GM12878 (cell line): ENCODE measurements around the gene PITPNM3. TPM values are rescaled to one million over a fixed set of nuclear protein-coding genes. Genes with fewer than 3 reads are reported as not detected.

Experiments used
- ATAC-seq: fragments of 200-7000 bp; cut with Tn5 transposase; 3 replicates; pipeline ENCODE4 v1.9.1; 2020; ENCODE audit warnings: mild to moderate bottlenecking, moderate library complexity
- BruUV-seq: library from RNA; stranded (reverse); fragments of 400-500 nt; replicated peaks from 2 replicates; lab custom pipeline; 2021; lab: Mats Ljungman, UMichigan
- CTCF ChIA-PET: fragments of 300-600 bp; sonication (Branson Sonifier 250); formaldehyde crosslinking; extraction: SDS; loops from one replicate; lab custom pipeline; 2021; ENCODE audit warnings: inconsistent platforms; lab: Yijun Ruan, JAX
- POLR2A ChIA-PET: fragments of 350-600 bp; formaldehyde crosslinking; extraction: SDS; loops from one replicate; lab custom pipeline; 2021; ENCODE audit warnings: inconsistent platforms; lab: Charles Lee
- RAD21 ChIA-PET: fragments of 300-600 bp; sonication (Branson Sonifier 250); formaldehyde crosslinking; loops from one replicate; lab custom pipeline; 2023; ENCODE audit warnings: antibody characterized with exemption; ENCODE audit not compliant: unreplicated experiment; lab: Charles Lee
- SMC1A ChIA-PET: fragments of 300-600 bp; sonication (Branson Sonifier 250); formaldehyde crosslinking; loops from one replicate; lab custom pipeline; 2023; ENCODE audit not compliant: unreplicated experiment, uncharacterized antibody; lab: Charles Lee
- DNase-seq: peaks from one replicate; pipeline ENCODE4 v3.0.0-alpha.2; 2011; ENCODE audit warnings: low read depth, low spot score
- FAIRE-seq: peaks from 3 replicates; lab custom pipeline; 2011; peaks lifted over from hg19 to GRCh38; lab: Jason Lieb, UNC
- H2AFZ ChIP-seq: 2 replicates; pipeline ENCODE4 v1.6.0; 2011; ENCODE audit warnings: low read depth, low read length, control low read depth; ENCODE audit not compliant: control insufficient read depth
- H3K27ac ChIP-seq: 2 replicates; pipeline ENCODE4 v1.5.1; 2011; ENCODE audit warnings: control low read depth; ENCODE audit not compliant: control insufficient read depth, insufficient read depth
- H3K27me3 ChIP-seq, 2 experiments: replicated peaks in 1 of 2; 2 replicates each; pipeline versions ENCODE4 v1.6.0 to v1.6.1; 2011; ENCODE audit warnings: low read length in 1 of 2; ENCODE audit not compliant: control insufficient read depth in 2 of 2, insufficient read depth in 2 of 2
- H3K36me3 ChIP-seq, 2 experiments: 2 replicates each; pipeline ENCODE4 v1.5.1; 2011; ENCODE audit warnings: low read length in 1 of 2; ENCODE audit not compliant: control insufficient read depth in 2 of 2, insufficient read depth in 2 of 2
- H3K4me1 ChIP-seq: 2 replicates; pipeline ENCODE4 v1.6.1; 2011; ENCODE audit warnings: mild to moderate bottlenecking, low read length, moderate library complexity, mixed read lengths; ENCODE audit not compliant: control insufficient read depth, insufficient read depth
- H3K4me2 ChIP-seq: 2 replicates; pipeline ENCODE4 v1.6.0; 2011; ENCODE audit warnings: control low read depth; ENCODE audit not compliant: control insufficient read depth, insufficient read depth
- H3K4me3 ChIP-seq: fragments of 200-600 bp; sonication (generic); 2 replicates; pipeline ENCODE4 v1.5.1; 2016
- H3K79me2 ChIP-seq: 2 replicates; pipeline ENCODE4 v1.6.0; 2011; ENCODE audit warnings: low read length; ENCODE audit not compliant: control insufficient read depth, insufficient read depth
- H3K9ac ChIP-seq: 2 replicates; pipeline ENCODE4 v1.8.0; 2011; ENCODE audit warnings: low read length, control low read depth, mixed read lengths; ENCODE audit not compliant: control insufficient read depth, insufficient read depth
- H3K9me3 ChIP-seq: replicated peaks from 3 replicates; pipeline ENCODE4 v1.5.1; 2011; ENCODE audit warnings: mild to moderate bottlenecking, low read length; ENCODE audit not compliant: control insufficient read depth, insufficient read depth
- H4K20me1 ChIP-seq: 2 replicates; pipeline ENCODE4 v1.6.0; 2011; ENCODE audit not compliant: control insufficient read depth, insufficient read depth
- ATF7 ChIP-seq: fragments of 450-650 bp; IDR thresholded peaks from 2 replicates; pipeline ENCODE4 v1.6.1; 2016; ENCODE audit warnings: low read depth, mild to moderate bottlenecking
- BCLAF1 ChIP-seq: fragments of 450-650 bp; IDR thresholded peaks from 2 replicates; pipeline ENCODE4 v1.6.1; 2017; ENCODE audit warnings: antibody characterized with exemption, mild to moderate bottlenecking, moderate library complexity
- CUX1 ChIP-seq: IDR thresholded peaks from 2 replicates; pipeline ENCODE4 v1.6.1; 2012; ENCODE audit warnings: improper control_type of control experiment, low read depth, low read length; ENCODE audit not compliant: insufficient replicate concordance
- FOXM1 ChIP-seq: IDR thresholded peaks from 2 replicates; pipeline ENCODE4 v1.6.1; 2012; ENCODE audit warnings: low read depth, mild to moderate bottlenecking, inconsistent platforms, low read length, moderate library complexity
- JUND ChIP-seq: IDR thresholded peaks from 2 replicates; pipeline ENCODE4 v1.6.1; 2012; ENCODE audit warnings: low read depth, mild to moderate bottlenecking, low read length, improper control_type of control experiment, moderate library complexity
- PBX3 ChIP-seq: IDR thresholded peaks from 2 replicates; pipeline ENCODE4 v1.6.1; 2011; ENCODE audit warnings: mild to moderate bottlenecking, low read depth, low read length, moderate library complexity; ENCODE audit not compliant: insufficient replicate concordance
- PRDM15 ChIP-seq: fragments of 450-650 bp; formaldehyde crosslinking; IDR thresholded peaks from 2 replicates; pipeline ENCODE4 v1.4.0; 2020; ENCODE audit warnings: mild to moderate bottlenecking, moderate library complexity
- RCOR1 ChIP-seq: conservative IDR thresholded peaks from 2 replicates; pipeline ENCODE4 v1.6.1; 2012; ENCODE audit warnings: low read depth, low read length, improper control_type of control experiment
- SUZ12 ChIP-seq: fragments of 200-600 bp; sonication (generic); IDR thresholded peaks from one replicate; pipeline ENCODE4 v1.6.1; 2018; ENCODE audit warnings: antibody characterized with exemption, mild to moderate bottlenecking; ENCODE audit not compliant: unreplicated experiment
- ZNF384 ChIP-seq: IDR thresholded peaks from 2 replicates; pipeline ENCODE4 v1.6.1; 2012; ENCODE audit warnings: low read depth, mild to moderate bottlenecking, low read length, improper control_type of control experiment, borderline replicate concordance
- WGBS: methylation state at CpG from one replicate; pipeline ENCODE4 v1.1.6; 2016; ENCODE audit warnings: low lambda C conversion rate; ENCODE audit not compliant: insufficient replicate concordance, insufficient coverage; ENCODE audit errors: missing lambda C conversion rate; 5-methylcytosine and 5-hydroxymethylcytosine counted together
- in situ Hi-C: fragments of 300-500 bp; cut with MboI; formaldehyde crosslinking; loops from 9 replicates; pipeline ENCODE4 v1.14.3; 2018; ENCODE audit warnings: mixed read lengths
- intact Hi-C: fragments of 100-400 bp; cut with micrococcal nuclease; formaldehyde crosslinking; loops from one replicate; pipeline ENCODE4 v1.14.2; 2022; ENCODE audit not compliant: unreplicated experiment
- polyA plus RNA-seq, 11 experiments: library from polyadenylated mRNA; depleted of rRNA in 4 of 11; unstranded in 6 of 11; stranded (reverse) in 5 of 11; fragments of >200 nt; fragmentation: Nextera tagmentation in 4 of 11; fragmentation: Illumina TruSeq in 1 of 11; extraction: Ambion mirVana in 4 of 11; extraction: Trizol in 1 of 11; gene quantifications; 1 replicate in 1 of 11; 2 replicates in 10 of 11; pipeline versions ENCODE4 v1.2.1 to v1.2.3, GENCODE V29; 2011 to 2016; ENCODE audit warnings: inconsistent platforms in 2 of 11, missing spikeins in 2 of 11, low read depth in 1 of 11
- total RNA-seq, 4 experiments: library from RNA; depleted of rRNA in 3 of 4; stranded (reverse); fragments of >200 nt in 3 of 4; fragmentation: Illumina TruSeq in 1 of 4; extraction: Trizol in 1 of 4; gene quantifications; 2 replicates each; pipeline versions ENCODE4 v1.2.1 to v1.2.3, GENCODE V29; 2013 to 2021

The PITPNM3 gene
- total and polyA plus RNA-seq, 10 of the 15 experiments (the other 5 are each of a cell fraction or from before 2014, with no cell fraction given): 0.02 to 0.49 (median 0.19) TPM; not detected in 1

- in situ Hi-C loops: no loop called here
- TF ChIP-seq SUZ12: no peak
- TF ChIP-seq ATF7: no peak
- no peak for TF ChIP-seq PRDM15 (CRISPR knock-in tag)
- no peak for TF ChIP-seq CUX1
- no peak for TF ChIP-seq BCLAF1
- TF ChIP-seq RCOR1: no peak
- TF ChIP-seq ZNF384: no peak
- TF ChIP-seq PBX3: no peak
- TF ChIP-seq FOXM1: no peak
- no peak for TF ChIP-seq JUND
Measured at GRCh38 chr17:6506679-6507231, 49.6 kb downstream of the PITPNM3 start.

More at GRCh38 chr17:6506679-6507231, 49.6 kb downstream of the PITPNM3 start:
- intact Hi-C loops: no loop called here
- no peaks in the 10 kb centered on the region for H3K9me3 ChIP-seq
- H3K4me3 ChIP-seq: no peak overlapping the region
- no peak overlapping the region for H3K27ac ChIP-seq
- H2AFZ ChIP-seq: no peak overlapping the region
- no peaks in the 10 kb centered on the region for H3K4me1 ChIP-seq
- FAIRE-seq (no peak), DNase-seq (no peak), ATAC-seq (no peak)
- 6% methylated on average over 5 of the region's 5 CpGs for WGBS
- ChIA-PET SMC1A (no interaction called here), RAD21 (no interaction called here), CTCF (no interaction called here), POLR2A (interaction anchor here (0.7 kb wide), 1 partner anchor 116 kb away, joined by 3 read pairs; no protein-coding TSS in a partner anchor)
- no peak overlapping the region for H3K4me2 ChIP-seq
- no peak overlapping the region for H3K9ac ChIP-seq
- H3K27me3 ChIP-seq: no peaks in the 10 kb centered on the region; a peak in 1 of 4 replicates
- no peaks in the 10 kb centered on the region for H4K20me1 ChIP-seq
- H3K79me2 ChIP-seq: no peaks in the 10 kb centered on the region
- no TSS peak for BruUV-seq
- no peaks in the 10 kb centered on the region for H3K36me3 ChIP-seq
